Stimulated activated CD8-positive, alpha-beta memory T cell treated with anti-CD3 and anti-CD28 coated beads, Interleukin-15, amount 100 ng/mL, for 4 hours (primary cell): ENCODE results near the gene ZFAND3.

Experiments used
- DNase-seq, 2 donors: peaks; one replicate each; pipeline ENCODE4 v3.0.0-alpha.2; 2020; ENCODE audit warnings: low read depth in 2 of 2

Gene ZFAND3

GRCh38 chr6:38134704-38135088 is 315.2 kb downstream of the ZFAND3 start:
- no peak for DNase-seq

DNA sequence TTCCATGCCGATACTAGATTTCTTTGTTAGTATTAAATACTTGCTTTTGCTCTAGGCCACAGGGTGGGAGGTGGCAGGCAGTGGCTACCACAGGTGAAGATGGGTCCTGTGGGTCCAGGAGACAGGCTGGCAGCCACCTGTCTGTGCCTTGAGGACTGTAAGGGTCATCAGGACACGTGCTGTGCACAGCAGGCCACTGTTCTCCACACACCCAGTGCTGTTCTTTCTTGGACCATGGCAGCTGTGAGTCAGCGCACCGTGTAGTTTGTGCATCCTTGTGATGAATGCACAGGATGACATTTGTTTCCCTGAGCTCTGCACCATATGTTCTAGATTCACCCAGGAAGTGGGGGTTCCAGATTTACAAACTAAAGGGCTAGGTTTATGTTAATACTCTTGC is 317.0 kb downstream of the ZFAND3 start:
- DNase-seq, result no peak

- no peak for DNase-seq
Observed at GRCh38 chr6:38137608-38138265, 318.2 kb downstream of the ZFAND3 start.

DNA sequence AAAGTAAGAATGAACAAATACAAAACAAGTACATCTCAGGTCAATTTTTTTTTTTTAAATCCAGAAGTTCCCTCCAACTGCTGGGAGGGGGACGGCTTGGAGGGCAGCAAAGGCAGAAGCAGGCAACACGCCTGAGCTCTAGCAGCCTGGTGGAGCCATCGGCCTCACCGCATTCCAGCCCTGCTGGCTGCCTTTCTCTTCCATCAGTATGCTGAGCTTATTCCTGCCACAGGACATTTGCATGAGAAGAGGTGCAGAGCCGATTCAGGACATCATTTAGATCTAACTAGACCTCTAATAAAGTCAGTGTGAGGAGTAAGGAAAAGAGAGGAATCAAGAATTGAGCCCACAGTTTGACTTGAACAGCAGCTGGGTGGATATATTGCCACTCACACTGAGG is 318.8 kb downstream of the ZFAND3 start:
- DNase-seq, result no peak

GRCh38 chr6:38141085-38141484 is 321.6 kb downstream of the ZFAND3 start:
- no peak for DNase-seq

DNA sequence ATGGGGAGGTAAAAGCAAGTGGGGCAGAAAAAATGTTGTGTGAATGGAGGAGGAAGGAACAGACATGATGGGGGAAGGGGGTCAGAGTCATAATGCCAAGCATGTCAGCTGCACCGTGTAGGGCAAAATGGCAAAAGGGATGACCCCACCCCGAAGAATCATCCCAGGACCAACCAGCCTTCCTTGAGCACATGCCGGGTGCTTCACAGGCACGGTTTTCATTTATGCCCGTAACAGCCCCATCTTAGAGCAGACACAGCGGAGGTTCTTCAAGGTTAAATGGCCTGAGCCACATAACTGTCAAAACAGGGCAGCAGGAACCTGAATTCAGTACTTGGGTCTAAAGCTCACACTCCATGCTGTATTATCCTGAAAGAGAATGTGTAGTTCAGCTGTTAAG is 322.2 kb downstream of the ZFAND3 start:
- DNase-seq, result no peak

- DNase-seq, result no peak
Observed at GRCh38 chr6:38142178-38142902, 322.8 kb downstream of the ZFAND3 start.

- DNase-seq, result no peak
Observed at GRCh38 chr6:38143191-38144150, 323.9 kb downstream of the ZFAND3 start.

- no peak for DNase-seq
Observed at GRCh38 chr6:38144365-38144945, 324.9 kb downstream of the ZFAND3 start.

DNA sequence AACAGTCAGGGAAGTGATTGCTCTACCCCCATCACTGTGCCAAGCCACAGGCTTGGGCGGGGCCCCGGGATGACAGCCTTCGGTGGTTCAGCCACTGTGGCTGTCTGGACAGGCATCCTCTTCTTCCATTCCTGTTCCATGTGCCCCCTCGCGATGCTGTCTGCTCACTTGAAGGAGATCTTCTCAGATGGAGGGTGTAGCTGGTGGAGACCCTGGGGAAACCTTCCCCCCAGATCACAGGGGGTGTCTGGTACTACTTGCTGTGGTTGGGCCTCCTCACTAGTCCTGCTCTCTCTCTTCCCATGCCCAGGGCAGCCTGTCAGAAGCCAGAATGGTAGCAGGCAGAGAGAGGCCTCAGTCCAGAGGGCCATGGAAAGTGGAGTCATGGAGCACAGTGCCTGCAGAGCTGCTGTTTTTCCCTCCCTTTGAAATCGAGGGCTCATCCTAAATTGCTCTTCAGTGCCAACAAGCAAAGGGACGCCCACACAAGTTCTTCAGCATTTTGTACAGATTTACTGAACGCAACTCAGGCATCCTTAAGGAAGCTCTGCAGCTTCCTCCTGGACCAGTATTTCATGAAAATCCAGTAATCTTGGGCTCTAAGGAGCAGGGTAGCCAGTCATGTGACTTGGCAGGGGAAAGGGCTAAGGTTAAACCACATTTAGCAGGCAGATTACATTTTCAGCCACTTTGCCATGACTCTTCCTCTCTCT is 326.6 kb downstream of the ZFAND3 start:
- no peak for DNase-seq

DNA sequence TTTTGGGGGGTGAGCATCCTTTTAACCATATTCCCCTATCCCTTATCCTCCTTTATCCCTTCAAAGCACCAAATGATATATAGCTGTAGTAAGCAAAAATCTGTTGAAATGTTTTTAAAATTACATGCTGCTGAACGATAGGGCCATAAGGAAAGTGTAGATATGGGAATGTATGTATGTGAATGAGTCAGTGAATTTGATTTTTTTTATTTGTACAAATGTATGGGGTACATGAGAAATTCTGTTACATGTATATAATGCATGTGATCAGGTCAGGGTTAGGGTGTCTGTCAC is 327.2 kb downstream of the ZFAND3 start:
- no peak for DNase-seq

DNA sequence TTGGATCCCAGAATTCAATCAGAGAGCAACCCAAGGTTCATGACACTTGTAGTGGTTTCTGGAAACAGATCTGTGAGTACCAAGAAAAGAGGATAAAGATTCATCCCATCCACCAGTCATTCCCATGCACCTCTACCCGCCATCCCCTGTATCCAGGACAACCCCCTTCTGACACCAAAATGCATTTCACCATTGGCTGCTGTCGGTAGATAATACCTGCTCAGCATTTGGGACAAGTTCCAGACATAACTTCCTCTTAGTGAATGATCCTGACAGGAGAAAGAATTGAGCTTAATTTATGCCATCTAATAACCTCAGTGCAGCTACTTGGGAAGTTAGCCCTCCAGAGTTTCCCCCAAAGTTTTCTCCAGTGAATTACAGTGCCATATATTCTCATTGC is 329.1 kb downstream of the ZFAND3 start:
- DNase-seq, result no peak

GRCh38 chr6:38149531-38149930 is 330.0 kb downstream of the ZFAND3 start:
- DNase-seq, result no peak

GRCh38 chr6:38150021-38150420 is 330.5 kb downstream of the ZFAND3 start:
- no peak for DNase-seq

- DNase-seq, result no peak
Observed at GRCh38 chr6:38150681-38151296, 331.3 kb downstream of the ZFAND3 start.

GRCh38 chr6:38151580-38152500 is 332.3 kb downstream of the ZFAND3 start:
- no peak for DNase-seq

DNA sequence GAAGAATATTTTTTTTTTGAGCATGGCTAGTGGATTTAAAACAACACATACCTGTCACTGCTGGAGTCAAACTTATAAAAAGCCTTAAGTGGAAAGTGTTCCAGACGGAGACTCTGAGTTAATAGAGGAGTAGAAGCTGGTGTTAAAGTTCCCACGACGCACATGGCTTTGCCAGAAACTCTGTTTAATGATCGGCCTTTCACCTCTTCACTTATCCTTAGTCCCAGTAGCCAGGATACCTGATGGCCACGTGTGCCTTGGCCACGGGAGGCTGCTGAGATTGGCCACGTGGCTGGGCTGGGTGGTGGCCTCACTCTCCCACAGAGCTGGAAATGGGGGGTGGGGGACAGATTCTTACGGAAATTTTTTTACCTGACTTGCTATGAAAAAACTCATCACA is 333.1 kb downstream of the ZFAND3 start:
- DNase-seq, result no peak

- no peak for DNase-seq
Observed at GRCh38 chr6:38153076-38153797, 333.7 kb downstream of the ZFAND3 start.

DNA sequence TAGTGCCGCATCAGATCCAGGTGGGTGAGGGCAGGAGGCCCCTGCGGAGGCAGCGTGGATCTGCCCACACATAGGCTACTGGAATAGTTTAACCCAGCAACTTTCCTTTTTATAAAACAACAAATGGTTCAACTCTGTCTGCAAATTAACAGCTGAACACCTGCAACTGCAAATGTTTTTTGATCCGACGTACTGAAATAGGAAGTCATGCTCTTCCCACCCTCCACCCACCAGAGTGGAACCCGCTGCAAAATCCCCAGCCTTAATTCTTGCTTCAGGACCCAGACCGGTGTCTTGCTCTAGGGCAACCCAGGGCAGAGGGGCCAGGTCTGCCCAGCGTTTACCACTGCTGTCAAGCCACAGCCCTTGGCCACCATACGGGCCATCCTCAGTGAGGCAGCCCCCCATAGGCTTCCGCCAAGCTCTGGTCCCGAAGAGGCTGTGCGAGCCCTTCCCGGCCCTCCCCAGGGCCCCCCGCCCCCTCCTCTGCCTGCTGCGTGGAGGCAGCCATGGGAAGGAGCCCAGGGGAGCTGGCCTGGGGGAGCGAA is 334.3 kb downstream of the ZFAND3 start:
- no peak for DNase-seq
